HG03025 (cell line): Measurements from ENCODE around the gene EIF4ENIF1.
"Not testable (repeated sequence)": the region's sequence is repeated elsewhere in the genome, so short reads cannot be mapped to it uniquely, and the experiment has no call there.

Source experiments
- ATAC-seq: cut with Tn5 transposase; IDR thresholded peaks from one replicate; pipeline ENCODE4 v1.9.1; 2021; ENCODE audit warnings: mild to moderate bottlenecking, moderate library complexity; ENCODE audit not compliant: unreplicated experiment, low FRiP score

EIF4ENIF1 gene

DNA sequence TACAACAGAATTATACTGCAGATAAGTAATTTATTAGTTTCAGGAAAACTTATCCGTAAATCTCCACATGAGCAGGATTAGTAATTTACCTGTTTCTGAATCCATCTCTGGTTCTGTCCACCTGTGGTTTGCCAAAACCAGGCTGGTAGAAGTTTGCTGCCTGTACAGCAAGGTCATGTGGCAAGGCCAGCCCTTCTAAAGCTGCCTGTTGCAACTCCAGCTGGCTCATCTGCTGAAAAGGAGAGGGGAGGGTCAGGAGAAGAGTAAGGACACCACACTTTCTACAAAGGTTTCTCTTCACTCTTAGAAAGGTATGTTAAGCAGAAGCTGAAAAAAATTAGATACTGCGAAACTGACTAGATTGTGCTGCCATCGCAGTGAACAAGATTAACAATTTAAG, 42.3 kb downstream of the EIF4ENIF1 start:
- no peak for ATAC-seq

- no peak for ATAC-seq
Measured at GRCh38 chr22:31446767-31447166, 42.9 kb downstream of the EIF4ENIF1 start.

GRCh38 chr22:31446208-31446607, 43.4 kb downstream of the EIF4ENIF1 start:
- no peak for ATAC-seq

DNA sequence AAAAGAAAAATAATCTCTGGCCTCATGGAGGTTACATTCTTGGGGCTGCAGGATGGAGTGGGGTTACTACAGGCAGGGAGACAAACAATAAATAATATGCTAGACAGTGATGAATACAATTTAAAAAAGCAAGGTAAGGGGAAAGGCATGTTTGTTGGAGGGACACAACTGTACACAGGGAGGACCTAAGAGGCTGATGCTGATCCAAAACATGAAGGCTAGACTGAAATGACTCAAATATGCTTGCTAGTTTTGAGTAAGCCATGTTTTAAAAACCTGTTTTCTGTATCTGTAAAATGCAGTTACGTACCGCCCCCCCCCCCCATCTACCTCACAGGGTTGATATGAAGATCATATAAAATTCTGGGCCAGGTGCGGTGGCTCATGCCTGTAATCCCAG, 44.0 kb downstream of the EIF4ENIF1 start:
- ATAC-seq = no peak

DNA sequence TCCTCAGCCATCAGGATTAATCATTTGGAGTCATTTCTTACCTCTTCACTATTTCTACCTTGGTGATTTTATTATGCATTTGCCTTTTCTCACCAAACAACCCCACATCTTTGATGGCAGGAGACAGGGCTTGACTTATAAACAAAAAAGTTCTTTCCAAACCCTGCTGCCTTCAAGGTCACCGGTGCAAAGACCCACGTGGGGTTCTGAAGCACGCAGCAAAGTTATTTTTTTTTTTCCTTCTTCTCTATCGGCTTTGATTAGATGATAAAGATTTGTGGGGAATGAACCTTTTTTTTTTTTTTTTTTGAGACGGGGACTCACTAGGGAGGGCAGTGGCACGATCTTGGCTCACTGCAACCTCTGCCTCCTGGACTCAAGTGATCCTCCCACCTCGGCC, 46.1 kb downstream of the EIF4ENIF1 start:
- no peak for ATAC-seq

DNA sequence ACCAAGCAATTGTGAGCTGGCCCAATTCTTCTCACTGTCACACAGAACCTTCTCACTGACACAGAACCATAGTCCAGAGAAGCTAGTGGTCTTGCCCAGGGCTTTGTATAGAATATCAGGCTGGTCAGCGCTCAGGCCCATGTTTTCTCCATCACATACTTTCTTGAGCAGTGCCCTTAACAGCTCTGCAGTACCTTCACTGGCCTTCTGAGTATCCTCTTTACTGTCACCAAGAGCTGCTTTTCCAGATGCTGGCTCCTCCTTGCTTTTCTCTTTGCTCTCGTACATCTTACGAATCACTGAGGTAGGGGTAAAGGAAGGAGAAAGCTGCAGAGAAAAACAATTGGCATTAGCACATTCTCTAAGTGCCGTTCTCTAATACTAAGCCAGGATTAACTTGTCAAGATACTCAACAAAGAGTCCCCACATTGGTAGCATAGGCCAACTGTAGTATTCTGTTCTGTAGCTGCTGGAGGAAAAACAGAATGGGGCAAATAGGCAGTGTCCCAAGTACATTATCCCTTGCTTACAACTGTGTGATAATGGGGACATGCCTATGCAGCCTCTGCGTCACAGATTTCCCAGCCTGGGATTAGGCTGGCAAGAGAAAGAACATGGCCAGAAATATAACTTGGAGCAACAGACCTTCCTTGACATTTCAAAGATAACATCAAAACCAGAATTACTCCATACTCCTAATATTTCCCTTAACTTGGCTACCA, 46.7 kb downstream of the EIF4ENIF1 start:
- ATAC-seq = no peak

GRCh38 chr22:31441652-31442051, 48.0 kb downstream of the EIF4ENIF1 start:
- no peak for ATAC-seq

DNA sequence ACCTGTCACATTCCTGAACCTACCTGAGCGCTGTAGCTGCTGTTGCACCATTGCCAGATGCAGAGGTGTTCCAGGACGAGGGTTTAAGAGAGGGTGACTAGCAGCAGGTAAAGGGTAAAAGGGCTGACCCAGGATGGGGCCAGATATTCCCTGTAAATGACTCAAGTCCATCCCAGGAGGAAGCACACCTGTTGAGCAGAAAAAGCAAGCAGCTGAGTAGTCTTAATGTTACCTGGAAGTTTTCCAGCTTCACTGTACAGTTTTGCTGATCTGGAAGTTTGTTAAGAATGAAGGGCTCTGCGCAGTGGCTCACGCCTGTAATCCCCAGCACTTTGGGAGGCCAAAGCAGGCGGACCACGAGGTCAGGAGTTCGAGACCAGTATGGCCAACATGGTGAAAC, 49.0 kb downstream of the EIF4ENIF1 start:
- ATAC-seq = no peak

GRCh38 chr22:31439808-31440207, 49.8 kb downstream of the EIF4ENIF1 start:
- no peak for ATAC-seq

DNA sequence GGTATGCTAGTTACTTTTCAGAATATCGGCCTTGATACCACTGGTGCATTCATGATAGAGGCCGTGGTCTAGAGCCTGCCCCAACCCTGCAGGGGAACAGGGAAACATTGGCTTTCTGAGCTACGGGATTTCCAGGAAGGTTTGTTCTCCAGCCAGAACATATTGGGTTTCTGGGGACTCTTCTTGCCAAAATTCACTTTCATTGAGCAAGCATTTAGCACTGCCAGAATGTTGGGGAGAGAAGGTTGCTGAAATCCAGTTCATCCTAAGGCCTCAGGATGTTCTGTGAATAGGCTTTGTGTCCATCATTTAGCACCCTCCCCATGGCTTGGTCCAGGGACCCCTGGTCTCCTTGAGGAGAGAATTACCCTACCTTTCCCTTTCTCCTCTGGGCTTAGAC, 53.5 kb downstream of the EIF4ENIF1 start:
- ATAC-seq = no peak

DNA sequence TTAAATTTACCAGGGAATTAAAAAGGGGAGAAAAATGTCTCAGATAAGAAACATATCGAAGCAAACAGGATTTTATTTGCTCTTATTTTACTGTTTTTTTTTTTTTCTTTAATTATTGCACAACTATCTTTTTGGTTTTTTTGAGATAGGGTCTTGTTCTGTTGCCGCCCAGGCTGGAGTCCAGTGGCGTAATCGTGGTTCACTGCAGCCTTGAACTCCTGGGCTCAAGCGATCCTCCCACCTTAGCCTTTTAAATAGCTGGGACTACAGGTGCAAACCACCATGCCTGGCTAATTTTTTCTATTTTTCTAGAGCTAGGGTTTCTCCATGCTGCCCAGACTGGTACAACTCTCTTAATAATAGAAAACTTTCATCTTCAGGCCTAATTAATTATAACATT, 57.7 kb downstream of the EIF4ENIF1 start:
- no peak for ATAC-seq

GRCh38 chr22:31425331-31426050, 64.2 kb downstream of the EIF4ENIF1 start:
- no peak for ATAC-seq

DNA sequence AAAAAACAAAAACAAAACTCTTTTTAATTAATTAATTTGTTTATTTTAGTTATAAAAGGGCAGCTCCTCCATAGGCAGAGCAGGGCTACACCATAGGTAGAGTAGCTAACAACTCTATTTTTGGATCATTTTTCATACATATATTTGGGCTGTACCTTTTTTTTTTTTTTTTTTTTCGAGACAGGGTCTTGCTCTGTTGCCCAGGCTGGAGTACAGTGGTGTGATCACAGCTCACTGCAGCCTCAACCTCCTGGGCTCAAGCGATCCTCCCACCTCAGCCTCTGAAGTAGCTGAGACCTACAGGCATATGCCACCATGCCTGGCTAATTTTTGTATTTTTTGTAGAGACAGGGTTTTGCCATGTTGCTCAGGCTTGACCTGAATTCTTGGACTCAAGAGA, 87.3 kb downstream of the EIF4ENIF1 start:
- ATAC-seq = not testable (repeated sequence)

DNA sequence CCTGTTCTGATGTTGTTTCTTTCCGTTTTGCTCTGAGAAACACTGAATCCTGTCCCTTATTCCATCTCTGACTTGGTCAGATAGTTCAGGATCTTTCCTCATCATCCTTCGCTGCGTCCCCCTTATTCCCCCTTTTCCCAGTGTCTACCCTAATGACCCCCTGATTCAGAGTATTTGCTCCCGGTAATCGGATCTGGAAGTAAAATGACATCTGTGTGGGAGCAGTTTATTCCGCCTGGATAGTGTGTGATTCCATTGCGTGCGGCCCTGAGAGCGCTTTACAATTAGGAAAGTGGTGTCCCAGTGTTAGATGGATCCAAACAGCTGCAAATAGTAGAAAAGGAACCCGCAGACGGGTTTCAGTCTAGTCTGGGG, 89.6 kb downstream of the EIF4ENIF1 start:
- no peak for ATAC-seq

DNA sequence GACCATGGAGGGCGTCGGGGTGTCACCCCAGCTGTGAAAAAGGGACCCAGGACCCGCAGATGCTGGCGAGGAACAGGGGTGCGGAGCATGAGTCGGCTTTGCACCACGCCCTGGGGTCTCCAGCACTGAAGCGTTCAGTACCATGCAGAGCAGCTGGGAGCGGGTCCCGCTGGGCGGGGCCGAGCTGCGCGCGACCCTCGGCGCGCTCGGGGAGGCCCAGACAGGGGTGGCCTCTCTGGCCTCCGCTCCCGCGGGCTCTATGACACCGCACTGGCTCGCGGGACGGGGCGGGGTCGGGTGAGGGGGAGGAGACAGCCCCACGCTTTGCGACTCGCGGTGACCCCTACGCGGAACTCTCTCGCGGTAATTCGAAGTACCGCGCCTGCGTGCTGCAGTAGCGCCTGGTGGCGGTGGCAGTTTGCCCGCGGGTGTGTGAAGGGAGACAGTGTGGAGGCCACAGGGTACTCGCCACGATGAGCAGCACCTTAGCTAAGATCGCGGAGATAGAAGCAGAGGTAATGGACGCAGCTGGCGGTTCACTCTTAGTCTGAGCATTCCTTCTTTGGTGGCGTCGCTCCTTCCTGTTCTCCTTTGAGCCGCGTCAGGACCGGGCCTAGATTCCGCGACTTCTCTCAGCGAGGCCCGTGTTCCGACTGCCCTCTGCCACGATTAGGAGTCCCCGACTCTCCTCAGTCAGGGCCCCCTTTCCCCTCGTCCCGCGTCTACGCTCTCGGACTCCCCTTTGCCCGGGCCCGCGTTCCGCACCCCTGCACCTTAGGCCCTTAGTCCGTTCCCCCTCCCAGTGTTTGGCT, 90.2 kb downstream of the EIF4ENIF1 start, which contains the start of gene DRG1:
Gene DRG1 (plus strand): TSS at position 394 of the 812 bp plus-strand sequence. CDS start 80 bp downstream, at position 474.
- ATAC-seq = peak; percentile 86

- ATAC-seq = no peak
Measured at GRCh38 chr22:31398231-31398630, 91.4 kb downstream of the EIF4ENIF1 start.

- no peak for ATAC-seq
Measured at GRCh38 chr22:31394326-31394725, 95.3 kb downstream of the EIF4ENIF1 start.

- no peak for ATAC-seq
Measured at GRCh38 chr22:31393893-31394292, 95.7 kb downstream of the EIF4ENIF1 start.
